ENCODE results near the gene HIPK4.

Gene HIPK4

DNA sequence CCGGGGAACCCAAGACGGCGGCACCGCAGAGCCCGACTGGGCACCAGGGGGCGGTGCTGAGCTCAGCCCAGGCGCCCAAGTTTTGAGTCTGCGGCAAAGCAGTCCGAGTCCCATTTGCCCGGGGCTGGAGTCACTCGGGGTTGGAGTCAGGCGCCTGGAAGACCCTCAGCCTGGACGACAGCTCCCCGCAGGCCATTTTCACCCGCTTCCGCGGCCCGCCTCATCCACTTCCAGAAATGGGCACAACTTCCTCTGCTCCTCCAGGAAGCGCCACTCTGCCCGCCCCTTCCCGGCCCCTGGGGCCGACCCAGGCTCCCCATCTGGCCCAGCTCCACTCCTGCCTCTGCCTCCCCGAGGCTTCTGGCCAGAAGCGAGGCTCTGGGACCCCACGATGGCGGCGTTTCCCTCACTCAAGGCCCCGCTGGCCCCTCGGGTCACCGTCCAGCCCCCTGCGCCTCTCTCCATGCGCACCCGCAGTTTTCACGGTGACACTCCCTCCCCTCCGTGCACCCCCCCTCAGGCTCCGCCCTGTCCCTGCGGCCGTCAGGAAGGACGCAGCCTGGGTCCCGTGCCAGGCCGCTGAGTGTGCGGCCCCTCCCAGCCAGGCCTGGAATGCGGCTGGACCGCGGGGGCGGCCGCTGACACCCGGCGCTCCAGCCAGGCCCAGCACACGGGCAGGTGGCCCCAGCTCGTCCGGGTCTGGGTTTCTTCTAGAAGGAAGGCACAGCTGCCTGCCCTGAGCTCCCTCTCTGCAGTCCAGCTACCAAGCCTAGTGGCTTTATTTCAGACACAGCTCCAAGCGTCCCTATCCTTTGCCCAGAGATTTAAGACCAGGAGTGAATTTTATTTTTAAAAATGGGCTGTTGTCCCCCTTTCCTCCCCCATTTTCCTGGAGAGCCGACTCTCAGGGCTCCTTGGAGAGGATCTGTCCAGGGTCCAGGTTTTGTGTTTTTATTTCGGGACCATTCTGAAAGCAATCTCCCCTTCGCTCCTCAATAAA lies 31.1 kb upstream of the HIPK4 start:
- TF ChIP-seq MYC (IDR thresholded peaks at IDR 0.05; ENCODE audit: low read depth, low read length) (no peak), POLR2A (IDR thresholded peaks at IDR 0.05; ENCODE audit: extremely low read depth, insufficient read length) (peak; percentile 46)
- TF ChIP-seq, protein P1, sequence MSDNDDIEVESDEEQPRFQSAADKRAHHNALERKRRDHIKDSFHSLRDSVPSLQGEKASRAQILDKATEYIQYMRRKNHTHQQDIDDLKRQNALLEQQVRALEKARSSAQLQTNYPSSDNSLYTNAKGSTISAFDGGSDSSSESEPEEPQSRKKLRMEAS (IDR thresholded peaks at IDR 0.05; ENCODE audit: low read depth, low read length), result 0 out of 2 replicates have a peak, but pooled peaks have one; percentile 5
- TF ChIP-seq, protein P2, sequence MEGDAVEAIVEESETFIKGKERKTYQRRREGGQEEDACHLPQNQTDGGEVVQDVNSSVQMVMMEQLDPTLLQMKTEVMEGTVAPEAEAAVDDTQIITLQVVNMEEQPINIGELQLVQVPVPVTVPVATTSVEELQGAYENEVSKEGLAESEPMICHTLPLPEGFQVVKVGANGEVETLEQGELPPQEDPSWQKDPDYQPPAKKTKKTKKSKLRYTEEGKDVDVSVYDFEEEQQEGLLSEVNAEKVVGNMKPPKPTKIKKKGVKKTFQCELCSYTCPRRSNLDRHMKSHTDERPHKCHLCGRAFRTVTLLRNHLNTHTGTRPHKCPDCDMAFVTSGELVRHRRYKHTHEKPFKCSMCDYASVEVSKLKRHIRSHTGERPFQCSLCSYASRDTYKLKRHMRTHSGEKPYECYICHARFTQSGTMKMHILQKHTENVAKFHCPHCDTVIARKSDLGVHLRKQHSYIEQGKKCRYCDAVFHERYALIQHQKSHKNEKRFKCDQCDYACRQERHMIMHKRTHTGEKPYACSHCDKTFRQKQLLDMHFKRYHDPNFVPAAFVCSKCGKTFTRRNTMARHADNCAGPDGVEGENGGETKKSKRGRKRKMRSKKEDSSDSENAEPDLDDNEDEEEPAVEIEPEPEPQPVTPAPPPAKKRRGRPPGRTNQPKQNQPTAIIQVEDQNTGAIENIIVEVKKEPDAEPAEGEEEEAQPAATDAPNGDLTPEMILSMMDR (IDR thresholded peaks at IDR 0.05; ENCODE audit: low read depth, low read length), result peak; percentile 68
- H3K4me3 ChIP-seq (ENCODE audit: low read depth, low read length), result peak overlapping the region; percentile 49
- peak; percentile 77 for DNase-seq (ENCODE audit: low read depth)

DNA sequence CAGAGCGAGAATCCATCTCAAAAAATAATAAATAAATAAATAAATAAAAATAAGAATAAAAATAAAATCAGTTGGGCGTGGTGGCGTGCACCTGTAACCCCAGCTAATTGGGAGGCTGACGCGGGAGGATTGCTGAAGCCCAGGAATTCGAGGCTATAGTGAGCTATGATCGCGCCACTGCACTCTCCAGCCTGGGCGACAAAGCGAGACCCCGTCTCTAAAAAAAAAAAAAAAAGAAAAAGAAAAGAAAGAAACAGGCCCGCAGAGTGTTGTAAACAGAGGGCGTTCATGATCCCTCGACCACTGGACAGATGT lies 30.4 kb upstream of the HIPK4 start:
- H3K4me3 ChIP-seq (ENCODE audit: low read depth, low read length), result peak overlapping the region; percentile 49
- no peak for TF ChIP-seq POLR2A (IDR thresholded peaks at IDR 0.05; ENCODE audit: extremely low read depth, insufficient read length)
- TF ChIP-seq, protein P1 (IDR thresholded peaks at IDR 0.05; ENCODE audit: low read depth, low read length), result no peak
- TF ChIP-seq MYC (IDR thresholded peaks at IDR 0.05; ENCODE audit: low read depth, low read length), result no peak
- DNase-seq (ENCODE audit: low read depth), result no peak

DNA sequence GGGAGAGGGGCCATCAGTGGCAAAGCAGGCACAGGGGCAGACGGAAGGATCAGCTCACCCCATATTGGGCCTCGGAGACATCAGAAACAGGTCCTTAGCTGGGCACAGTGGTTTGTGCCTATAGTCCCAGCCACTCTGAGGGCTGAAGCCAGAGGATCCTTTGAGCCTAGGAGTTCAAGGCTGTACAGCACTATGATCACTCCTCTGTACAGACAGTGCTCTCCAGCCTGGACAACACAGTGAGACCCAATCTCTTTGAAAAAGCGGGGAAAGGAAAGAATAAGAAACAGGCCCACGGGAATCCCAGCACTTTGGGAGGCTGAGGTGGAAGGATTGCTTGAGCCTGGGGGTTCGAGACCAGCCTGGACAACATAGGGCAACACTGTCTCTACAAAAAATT lies 29.8 kb upstream of the HIPK4 start:
- TF ChIP-seq, protein P1 (IDR thresholded peaks at IDR 0.05; ENCODE audit: low read depth, low read length), result no peak
- H3K4me3 ChIP-seq (ENCODE audit: low read depth, low read length), result no peak overlapping the region
- no peak for DNase-seq (ENCODE audit: low read depth)

DNA sequence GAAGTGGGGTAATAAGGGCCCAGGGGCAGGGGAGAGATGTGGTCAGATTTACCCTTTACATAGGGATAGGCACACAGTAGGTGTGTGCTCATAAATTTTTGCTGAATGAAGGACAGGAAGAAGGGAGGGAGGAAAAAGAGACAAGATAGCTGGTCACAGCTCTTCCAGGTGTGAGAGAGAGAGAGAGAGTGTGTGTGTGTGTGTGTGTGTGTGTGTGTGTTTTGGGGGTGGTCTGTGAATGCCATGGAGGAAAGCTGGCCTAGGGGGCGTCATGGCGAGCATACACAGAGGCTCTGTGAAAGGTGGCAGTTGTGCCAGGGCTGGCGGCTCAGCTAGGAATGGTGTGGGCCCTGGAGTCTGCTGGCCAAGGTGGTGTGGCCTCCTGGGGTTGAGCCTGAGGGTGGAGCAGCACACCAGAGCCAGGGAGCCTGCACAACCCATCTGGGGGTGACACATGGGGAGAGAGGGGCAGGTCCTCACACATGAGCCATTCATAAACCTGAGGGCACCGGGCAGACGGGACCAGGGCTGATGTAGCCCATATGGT lies 29.2 kb upstream of the HIPK4 start:
- H3K4me3 ChIP-seq (ENCODE audit: low read depth, low read length), result no peak overlapping the region
- DNase-seq (ENCODE audit: low read depth), result no peak
- TF ChIP-seq MYC (IDR thresholded peaks at IDR 0.05; ENCODE audit: low read depth, low read length) (no peak), POLR2A (IDR thresholded peaks at IDR 0.05; ENCODE audit: extremely low read depth, insufficient read length) (no peak)
- TF ChIP-seq, protein P2 (IDR thresholded peaks at IDR 0.05; ENCODE audit: low read depth, low read length), result no peak
- TF ChIP-seq, protein P1 (IDR thresholded peaks at IDR 0.05; ENCODE audit: low read depth, low read length), result no peak

DNA sequence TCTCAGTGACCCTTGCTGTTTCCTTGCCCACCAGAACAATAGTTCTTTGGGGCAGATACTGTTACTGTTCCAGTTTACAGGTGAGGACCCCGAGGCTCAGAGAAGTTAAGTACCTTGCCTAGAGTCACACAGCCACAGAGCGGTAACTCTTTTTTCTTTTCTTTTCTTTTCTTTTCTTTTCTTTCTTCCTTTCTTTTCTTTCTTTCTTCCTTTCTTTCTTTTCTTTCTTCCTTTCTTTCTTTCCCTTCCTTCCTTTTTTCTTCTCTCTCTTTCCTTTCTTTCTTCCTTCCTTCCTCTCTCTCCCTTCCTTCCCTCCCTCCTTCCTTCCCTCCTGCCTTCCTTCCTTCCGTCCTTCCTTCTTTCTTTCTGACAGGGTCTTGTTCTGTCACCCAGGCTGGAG lies 28.1 kb upstream of the HIPK4 start:
- DNase-seq (ENCODE audit: low read depth), result no peak
- no peak overlapping the region for H3K4me3 ChIP-seq (ENCODE audit: low read depth, low read length)
- TF ChIP-seq, protein P1 (IDR thresholded peaks at IDR 0.05; ENCODE audit: low read depth, low read length), result no peak
- TF ChIP-seq, protein P2 (IDR thresholded peaks at IDR 0.05; ENCODE audit: low read depth, low read length), result no peak
- TF ChIP-seq MYC (IDR thresholded peaks at IDR 0.05; ENCODE audit: low read depth, low read length) (no peak), POLR2A (IDR thresholded peaks at IDR 0.05; ENCODE audit: extremely low read depth, insufficient read length) (no peak)

DNA sequence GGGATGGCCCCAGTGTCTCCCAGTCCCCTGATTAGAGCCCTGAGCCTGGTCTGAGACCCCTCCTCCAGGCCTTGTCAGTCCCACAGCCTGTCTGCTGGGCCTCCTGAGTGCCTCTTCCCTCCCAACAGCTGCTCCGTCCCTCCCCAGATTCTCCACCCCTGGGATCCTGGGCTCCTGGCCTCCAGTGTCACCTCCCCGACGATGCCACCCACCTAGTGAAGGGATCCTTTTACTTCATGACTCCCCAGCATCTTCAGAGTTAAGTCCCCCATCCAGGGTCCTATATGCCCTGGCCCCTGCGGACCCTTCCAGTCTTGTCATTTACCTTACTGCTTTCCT lies 27.6 kb upstream of the HIPK4 start:
- TF ChIP-seq POLR2A (IDR thresholded peaks at IDR 0.05; ENCODE audit: extremely low read depth, insufficient read length) (no peak), MYC (IDR thresholded peaks at IDR 0.05; ENCODE audit: low read depth, low read length) (no peak)
- TF ChIP-seq, protein P2 (IDR thresholded peaks at IDR 0.05; ENCODE audit: low read depth, low read length), result no peak
- TF ChIP-seq, protein P1 (IDR thresholded peaks at IDR 0.05; ENCODE audit: low read depth, low read length), result no peak

More for the DNA sequence above, 27.6 kb upstream of the HIPK4 start:
- DNase-seq (ENCODE audit: low read depth), result no peak
- H3K4me3 ChIP-seq (ENCODE audit: low read depth, low read length), result no peak overlapping the region
